Germinal center (tissue), 1 donor: ENCODE data around the gene PEX19.

ENCODE experiments used
- DNase-seq: peaks from one replicate; pipeline ENCODE4 v3.0.0; 2012; ENCODE audit warnings: mixed read lengths, low spot score

The PEX19 gene

GRCh38 chr1:160277330-160277729, 7.6 kb downstream of the PEX19 start:
- no peak for DNase-seq

GRCh38 chr1:160271025-160271424, 13.9 kb downstream of the PEX19 start:
- DNase-seq, result no peak

GRCh38 chr1:160267284-160267991, 17.5 kb downstream of the PEX19 start:
- DNase-seq, result no peak

GRCh38 chr1:160264795-160265307, 20.1 kb downstream of the PEX19 start:
- no peak for DNase-seq

GRCh38 chr1:160261893-160262794, 22.8 kb downstream of the PEX19 start, which contains the start of gene DCAF8:
Gene DCAF8, minus strand, starts transcription at chr1:160262549. Its CDS starts 18,541 bp downstream, at chr1:160244008.
- peak; percentile 94 for DNase-seq

- peak; percentile 49 for DNase-seq
Observed at GRCh38 chr1:160261556-160261892, 23.4 kb downstream of the PEX19 start.

GRCh38 chr1:160260406-160261382, 24.2 kb downstream of the PEX19 start:
- no peak for DNase-seq

GRCh38 chr1:160258177-160258798, 26.6 kb downstream of the PEX19 start:
- no peak for DNase-seq

GRCh38 chr1:160257411-160258015, 27.4 kb downstream of the PEX19 start:
- no peak for DNase-seq

GRCh38 chr1:160256396-160257046, 28.4 kb downstream of the PEX19 start:
- DNase-seq, result no peak

- DNase-seq, result no peak
Observed at GRCh38 chr1:160255781-160256300, 29.1 kb downstream of the PEX19 start.

GRCh38 chr1:160251687-160252526, 33.0 kb downstream of the PEX19 start:
- peak; percentile 67 for DNase-seq

- DNase-seq, result no peak
Observed at GRCh38 chr1:160251011-160251410, 33.9 kb downstream of the PEX19 start.

- no peak for DNase-seq
Observed at GRCh38 chr1:160247053-160247452, 37.9 kb downstream of the PEX19 start.

- DNase-seq, result no peak
Observed at GRCh38 chr1:160245434-160245833, 39.5 kb downstream of the PEX19 start.

GRCh38 chr1:160244209-160244608, 40.7 kb downstream of the PEX19 start:
- no peak for DNase-seq

- DNase-seq, result no peak
Observed at GRCh38 chr1:160243767-160244166, 41.2 kb downstream of the PEX19 start.

GRCh38 chr1:160239582-160240299, 45.2 kb downstream of the PEX19 start:
- no peak for DNase-seq
